SK-N-MC (cell line): ENCODE results near the gene HPN.

Experiments used
- EZH2 ChIP-seq: fragments of 200-600 bp; sonication (generic); IDR thresholded peaks from one replicate; pipeline ENCODE4 v1.6.1; 2017; ENCODE audit warnings: antibody characterized with exemption
- FOXP2 ChIP-seq: optimal IDR thresholded peaks from 2 replicates; pipeline ENCODE3; 2011; ENCODE audit warnings: mild to moderate bottlenecking, moderate library complexity; ENCODE audit not compliant: insufficient read depth; ENCODE audit errors: extremely low read length, control extremely low read depth
- POLR2AphosphoS5 ChIP-seq: IDR thresholded peaks from 2 replicates; pipeline ENCODE4 v1.6.1; 2012; ENCODE audit warnings: mild to moderate bottlenecking, low read depth, low read length, borderline replicate concordance

DNA sequence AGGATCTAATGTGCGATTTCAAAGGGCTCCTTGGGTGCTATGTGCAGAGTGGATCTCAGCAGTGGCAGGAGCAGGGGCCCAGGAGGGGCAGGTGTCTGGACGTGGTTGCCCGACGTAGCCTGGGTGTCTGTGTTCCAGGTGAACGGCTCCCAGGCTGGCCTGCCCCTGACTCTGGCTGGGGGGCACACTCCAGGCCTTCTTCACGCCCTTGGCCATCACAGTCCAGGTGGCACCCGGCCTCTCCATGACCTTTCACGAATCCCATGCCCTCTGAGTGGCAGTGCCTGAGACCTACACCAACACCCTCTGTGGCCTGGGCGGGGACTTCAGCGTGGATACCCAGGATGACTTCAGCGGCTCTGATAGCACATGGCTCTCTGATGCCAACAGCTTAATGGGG, 62.8 kb downstream of the HPN start:
- TF ChIP-seq POLR2AphosphoS5 (no peak), EZH2 (no peak), FOXP2 (no peak)
